Prostate gland (tissue), 2 donors: ENCODE results near the gene PRKD2. TPM values are rescaled to one million over a fixed set of nuclear protein-coding genes. Genes with fewer than 3 reads are reported as not detected.

Source experiments
- DNase-seq: peaks from one replicate; pipeline ENCODE4 v3.0.0-alpha.2; 2019; ENCODE audit warnings: low spot score
- H3K27ac ChIP-seq, 2 donors: fragments of 200-600 bp; sonication (generic); 2 replicates each; pipeline ENCODE4 v1.5.1; 2017 to 2019
- H3K27me3 ChIP-seq: fragments of 200-600 bp; sonication (generic); replicated peaks from 2 replicates; pipeline ENCODE4 v1.5.1; 2019; ENCODE audit not compliant: insufficient read depth
- H3K36me3 ChIP-seq, 2 donors: fragments of 200-600 bp; sonication (generic); 1 replicate in 1 of 2; 2 replicates in 1 of 2; pipeline versions ENCODE4 v1.5.1 to v1.8.1; 2017 to 2019
- H3K4me1 ChIP-seq: fragments of 200-600 bp; sonication (generic); replicated peaks from 2 replicates; pipeline ENCODE4 v1.5.1; 2019
- H3K4me3 ChIP-seq, 2 donors: fragments of 200-600 bp; sonication (generic); 2 replicates each; pipeline ENCODE4 v1.5.1; 2017 to 2019
- H3K9me3 ChIP-seq: fragments of 200-600 bp; sonication (generic); 2 replicates; pipeline ENCODE4 v1.5.1; 2017
- POLR2A ChIP-seq: fragments of 450-650 bp; IDR thresholded peaks from one replicate; pipeline ENCODE4 v1.6.1; 2016; ENCODE audit warnings: antibody characterized with exemption, mild to moderate bottlenecking
- POLR2AphosphoS5 ChIP-seq: sonication (generic); formaldehyde crosslinking; IDR thresholded peaks from one replicate; pipeline ENCODE4 v1.6.1; 2017; ENCODE audit warnings: antibody characterized with exemption
- WGBS: methylation state at CpG from one replicate; pipeline ENCODE4 v1.1.5; 2018; 5-methylcytosine and 5-hydroxymethylcytosine counted together
- intact Hi-C: fragments of 100-400 bp; cut with DNase I; formaldehyde crosslinking; loops from one replicate; pipeline ENCODE4 v1.14.2; 2022
- total RNA-seq, 2 donors: library from RNA; depleted of rRNA; stranded (reverse); fragments of >200 nt; gene quantifications; one replicate each; pipeline ENCODE4 v1.1.0, GENCODE V29; 2016
- TF ChIP-seq, protein P1 (sequence below), 4 experiments: fragments of 200-600 bp in 2 of 4; fragments of 450-650 bp in 2 of 4; sonication (generic) in 2 of 4; IDR thresholded peaks; 1 replicate in 3 of 4; 2 replicates in 1 of 4; pipeline ENCODE4 v1.5.1; 2016 to 2019; ENCODE audit warnings: antibody characterized with exemption in 4 of 4, mild to moderate bottlenecking in 2 of 4, moderate library complexity in 2 of 4

Gene PRKD2
- total RNA-seq, 2 donors from 2014 or later, result 38.9 to 41.8 TPM

GRCh38 chr19:46725036-46725820 is 8.3 kb upstream of the PRKD2 start:
- no peaks in the 10 kb centered on the region for H3K27me3 ChIP-seq
- WGBS, result 93% methylated on average over 26 of the region's 26 CpGs
- no peaks in the 10 kb centered on the region for H3K9me3 ChIP-seq
- H3K4me3 ChIP-seq, result no peak overlapping the region
- intact Hi-C loops, result no loop called here
- H3K36me3 ChIP-seq, result peaks cover 18 to 58% of the 10 kb centered on the region in 2 donors
- no peaks in the 10 kb centered on the region for H3K4me1 ChIP-seq
- DNase-seq, result no peak
- no peak overlapping the region for H3K27ac ChIP-seq
- TF ChIP-seq, protein P1, sequence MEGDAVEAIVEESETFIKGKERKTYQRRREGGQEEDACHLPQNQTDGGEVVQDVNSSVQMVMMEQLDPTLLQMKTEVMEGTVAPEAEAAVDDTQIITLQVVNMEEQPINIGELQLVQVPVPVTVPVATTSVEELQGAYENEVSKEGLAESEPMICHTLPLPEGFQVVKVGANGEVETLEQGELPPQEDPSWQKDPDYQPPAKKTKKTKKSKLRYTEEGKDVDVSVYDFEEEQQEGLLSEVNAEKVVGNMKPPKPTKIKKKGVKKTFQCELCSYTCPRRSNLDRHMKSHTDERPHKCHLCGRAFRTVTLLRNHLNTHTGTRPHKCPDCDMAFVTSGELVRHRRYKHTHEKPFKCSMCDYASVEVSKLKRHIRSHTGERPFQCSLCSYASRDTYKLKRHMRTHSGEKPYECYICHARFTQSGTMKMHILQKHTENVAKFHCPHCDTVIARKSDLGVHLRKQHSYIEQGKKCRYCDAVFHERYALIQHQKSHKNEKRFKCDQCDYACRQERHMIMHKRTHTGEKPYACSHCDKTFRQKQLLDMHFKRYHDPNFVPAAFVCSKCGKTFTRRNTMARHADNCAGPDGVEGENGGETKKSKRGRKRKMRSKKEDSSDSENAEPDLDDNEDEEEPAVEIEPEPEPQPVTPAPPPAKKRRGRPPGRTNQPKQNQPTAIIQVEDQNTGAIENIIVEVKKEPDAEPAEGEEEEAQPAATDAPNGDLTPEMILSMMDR (IDR thresholded peaks at IDR 0.05), result no peak
- TF ChIP-seq POLR2A (no peak), POLR2AphosphoS5 (no peak)

- no peak overlapping the region for H3K4me3 ChIP-seq
- DNase-seq, result no peak
- H3K27ac ChIP-seq, result no peak overlapping the region
- no peaks in the 10 kb centered on the region for H3K4me1 ChIP-seq
- H3K27me3 ChIP-seq, result no peaks in the 10 kb centered on the region
- no peaks in the 10 kb centered on the region for H3K9me3 ChIP-seq
- peaks cover 18 to 54% of the 10 kb centered on the region in 2 donors for H3K36me3 ChIP-seq
- WGBS, result 90% methylated on average over 19 of the region's 20 CpGs
- intact Hi-C loops, result no loop called here
- TF ChIP-seq, protein P1 (IDR thresholded peaks at IDR 0.05), result no peak
Measured at GRCh38 chr19:46724468-46724867, 7.6 kb upstream of the PRKD2 start.

GRCh38 chr19:46723471-46723870 is 6.6 kb upstream of the PRKD2 start:
- intact Hi-C loops, result no loop called here
- Histone ChIP-seq H3K27ac (no peak overlapping the region), H3K4me3 (no peak overlapping the region), H3K36me3 (peaks cover 18 to 48% of the 10 kb centered on the region in 2 donors), H3K27me3 (no peaks in the 10 kb centered on the region), H3K4me1 (no peaks in the 10 kb centered on the region), H3K9me3 (no peaks in the 10 kb centered on the region)
- WGBS, result 97% methylated on average over 5 of the region's 6 CpGs
- TF ChIP-seq, protein P1 (IDR thresholded peaks at IDR 0.05), result no peak
- TF ChIP-seq POLR2AphosphoS5 (no peak), POLR2A (no peak)
- DNase-seq, result no peak

- TF ChIP-seq POLR2AphosphoS5, result no peak
- TF ChIP-seq, protein P1 (IDR thresholded peaks at IDR 0.05), result no peak
- Histone ChIP-seq H3K4me3 (no peak overlapping the region), H3K9me3 (no peaks in the 10 kb centered on the region), H3K27me3 (no peaks in the 10 kb centered on the region), H3K4me1 (no peaks in the 10 kb centered on the region), H3K36me3 (peaks cover 18 to 48% of the 10 kb centered on the region in 2 donors), H3K27ac (no peak overlapping the region)
- DNase-seq, result no peak
- intact Hi-C loops, result no loop called here
- 81% methylated on average over 13 of the region's 16 CpGs for WGBS
Measured at GRCh38 chr19:46723023-46723461, 6.1 kb upstream of the PRKD2 start.

- no peak for TF ChIP-seq POLR2A
- TF ChIP-seq, protein P1 (IDR thresholded peaks at IDR 0.05), result no peak
- TF ChIP-seq POLR2AphosphoS5, result no peak
- H3K9me3 ChIP-seq, result no peaks in the 10 kb centered on the region
- H3K27ac ChIP-seq, result no peak overlapping the region
- no peaks in the 10 kb centered on the region for H3K27me3 ChIP-seq
- no peaks in the 10 kb centered on the region for H3K4me1 ChIP-seq
- no peak overlapping the region for H3K4me3 ChIP-seq
- no peak for DNase-seq
- 83% methylated on average over 25 of the region's 25 CpGs for WGBS
- H3K36me3 ChIP-seq, result peaks cover 18 to 46% of the 10 kb centered on the region in 2 donors
- intact Hi-C loops, result no loop called here
Measured at GRCh38 chr19:46722421-46723022, 5.6 kb upstream of the PRKD2 start.
